H1 (cell line): ENCODE results near the gene BNC2. TPM values are rescaled to one million over a fixed set of nuclear protein-coding genes. Genes with fewer than 3 reads are reported as not detected.

Experiments
- CTCF ChIA-PET: fragments of 300-600 bp; sonication (Branson Sonifier 250); formaldehyde crosslinking; loops from one replicate; lab custom pipeline; 2021; ENCODE audit not compliant: partially characterized antibody; lab: Charles Lee
- POLR2A ChIA-PET: fragments of 300-600 bp; sonication (Branson Sonifier 250); formaldehyde crosslinking; loops from one replicate; lab custom pipeline; 2021; ENCODE audit warnings: inconsistent platforms; ENCODE audit not compliant: partially characterized antibody; lab: Charles Lee
- DNase-seq, 2 experiments: peaks; one replicate each; pipeline versions ENCODE4 v3.0.0 to v3.0.0-alpha.2; 2010 to 2022; ENCODE audit warnings: low spot score in 2 of 2, low read depth in 1 of 2, mixed read lengths in 1 of 2
- FAIRE-seq: peaks from 2 replicates; lab custom pipeline; 2011; peaks lifted over from hg19 to GRCh38; lab: Jason Lieb, UNC
- H2AFZ ChIP-seq: 2 replicates; pipeline ENCODE4 v1.8.1; 2012; ENCODE audit warnings: low read length, inconsistent platforms
- H2AK5ac ChIP-seq: 2 replicates; pipeline ENCODE4 v1.6.1; 2013; ENCODE audit warnings: low read depth, low read length
- H2BK120ac ChIP-seq: replicated peaks from 2 replicates; pipeline ENCODE3; 2013; ENCODE audit warnings: low read depth, low read length, inconsistent platforms
- H2BK12ac ChIP-seq: 2 replicates; pipeline ENCODE4 v1.6.1; 2013; ENCODE audit warnings: low read depth, low read length
- H2BK15ac ChIP-seq: 2 replicates; pipeline ENCODE4 v1.6.1; 2013; ENCODE audit warnings: low read length
- H2BK20ac ChIP-seq: 2 replicates; pipeline ENCODE4 v1.6.1; 2013; ENCODE audit warnings: low read length
- H2BK5ac ChIP-seq: 2 replicates; pipeline ENCODE4 v1.6.1; 2013; ENCODE audit warnings: low read depth, low read length
- H3K14ac ChIP-seq: 2 replicates; pipeline ENCODE4 v1.6.1; 2013; ENCODE audit warnings: inconsistent platforms; ENCODE audit not compliant: insufficient read length
- H3K18ac ChIP-seq: 2 replicates; pipeline ENCODE4 v1.6.1; 2013; ENCODE audit warnings: low read length; ENCODE audit errors: extremely low read depth
- H3K23ac ChIP-seq: 2 replicates; pipeline ENCODE4 v1.6.1; 2013; ENCODE audit warnings: inconsistent platforms; ENCODE audit not compliant: insufficient read length
- H3K23me2 ChIP-seq: 2 replicates; pipeline ENCODE4 v1.6.1; 2013; ENCODE audit warnings: low read depth, low read length
- H3K27ac ChIP-seq: 2 replicates; pipeline ENCODE4 v1.6.1; 2011; ENCODE audit warnings: low read depth, low read length, inconsistent platforms
- H3K27me3 ChIP-seq, 4 experiments: replicated peaks in 1 of 4; 1 replicate in 1 of 4; 2 replicates in 3 of 4; pipeline versions ENCODE4 v1.6.1 to v1.8.1; 2011 to 2013; ENCODE audit warnings: low read length in 3 of 4, mild to moderate bottlenecking in 3 of 4, inconsistent platforms in 2 of 4, mixed read lengths in 2 of 4, moderate library complexity in 1 of 4; ENCODE audit not compliant: control insufficient read depth in 3 of 4, insufficient read depth in 3 of 4; ENCODE audit errors: extremely low read depth in 1 of 4
- H3K36me3 ChIP-seq, 4 experiments: 2 replicates each; pipeline versions ENCODE4 v1.6.1 to v1.8.1; 2011 to 2013; ENCODE audit warnings: mild to moderate bottlenecking in 4 of 4, low read length in 3 of 4, moderate library complexity in 2 of 4, control low read depth in 1 of 4, inconsistent platforms in 1 of 4; ENCODE audit not compliant: insufficient read depth in 4 of 4, control insufficient read depth in 2 of 4
- H3K4ac ChIP-seq: replicated peaks from 2 replicates; pipeline ENCODE3; 2013; ENCODE audit warnings: low read length, low read depth, mixed read lengths, inconsistent platforms; ENCODE audit not compliant: insufficient read length
- H3K4me1 ChIP-seq, 4 experiments: replicated peaks in 1 of 4; 1 replicate in 1 of 4; 2 replicates in 3 of 4; pipeline versions ENCODE4 v1.6.1 to v1.8.1; 2011 to 2013; ENCODE audit warnings: low read length in 3 of 4, inconsistent platforms in 2 of 4, mixed read lengths in 1 of 4; ENCODE audit not compliant: insufficient read depth in 4 of 4, control insufficient read depth in 3 of 4
- H3K4me2 ChIP-seq, 2 experiments: 2 replicates each; pipeline versions ENCODE4 v1.6.1 to v1.8.1; 2011 to 2013; ENCODE audit warnings: low read depth in 2 of 2, low read length in 2 of 2, control low read depth in 1 of 2, inconsistent platforms in 1 of 2, mild to moderate bottlenecking in 1 of 2; ENCODE audit not compliant: insufficient read depth in 1 of 2
- H3K4me3 ChIP-seq, 4 experiments: fragments of 200-600, 300-600 bp in 1 of 4; sonication (generic), shearing (Covaris generic), sonication (Bioruptor Twin) in 1 of 4; 2 replicates each; pipeline versions ENCODE4 v1.5.1 to v1.8.1; 2011 to 2016; ENCODE audit warnings: low read length in 4 of 4, low read depth in 3 of 4, control low read depth in 2 of 4, inconsistent platforms in 2 of 4, mild to moderate bottlenecking in 2 of 4, mixed read lengths in 1 of 4, moderate library complexity in 1 of 4; ENCODE audit not compliant: insufficient read depth in 2 of 4; ENCODE audit errors: extremely low read depth in 1 of 4
- H3K56ac ChIP-seq: replicated peaks from 2 replicates; pipeline ENCODE3; 2013; ENCODE audit warnings: low read depth, mild to moderate bottlenecking, mixed read lengths, low read length, inconsistent platforms; ENCODE audit not compliant: insufficient read length
- H3K79me1 ChIP-seq: 2 replicates; pipeline ENCODE4 v1.6.1; 2013; ENCODE audit warnings: low read depth, low read length, control low read depth
- H3K79me2 ChIP-seq, 2 experiments: 2 replicates each; pipeline versions ENCODE4 v1.6.1 to v1.8.1; 2012 to 2013; ENCODE audit warnings: low read length in 2 of 2, mild to moderate bottlenecking in 2 of 2, inconsistent platforms in 1 of 2; ENCODE audit not compliant: insufficient read depth in 2 of 2, control insufficient read depth in 1 of 2
- H3K9ac ChIP-seq, 4 experiments: replicated peaks in 1 of 4; 1 replicate in 1 of 4; 2 replicates in 3 of 4; pipeline versions ENCODE4 v1.6.1 to v1.8.1; 2011 to 2013; ENCODE audit warnings: low read depth in 3 of 4, low read length in 3 of 4, control low read depth in 2 of 4, mild to moderate bottlenecking in 2 of 4, moderate library complexity in 2 of 4, inconsistent platforms in 1 of 4; ENCODE audit errors: extremely low read depth in 1 of 4
- H3K9me3 ChIP-seq, 2 experiments: 2 replicates each; pipeline versions ENCODE4 v1.6.1 to v1.8.1; 2012 to 2013; ENCODE audit warnings: mild to moderate bottlenecking in 2 of 2, moderate library complexity in 2 of 2, control low read depth in 1 of 2, inconsistent platforms in 1 of 2, low read depth in 1 of 2, low read length in 1 of 2, mixed read lengths in 1 of 2; ENCODE audit not compliant: insufficient read depth in 2 of 2
- H4K20me1 ChIP-seq, 2 experiments: replicated peaks in 1 of 2; 2 replicates each; pipeline versions ENCODE3 to v1.8.1; 2011 to 2013; ENCODE audit warnings: inconsistent platforms in 2 of 2, low read length in 2 of 2, mild to moderate bottlenecking in 1 of 2; ENCODE audit not compliant: insufficient read depth in 2 of 2, control insufficient read depth in 1 of 2
- H4K5ac ChIP-seq: 2 replicates; pipeline ENCODE4 v1.6.1; 2013; ENCODE audit warnings: low read length, low read depth, mixed read lengths, inconsistent platforms; ENCODE audit not compliant: insufficient read length
- H4K8ac ChIP-seq: 2 replicates; pipeline ENCODE4 v1.8.0; 2013; ENCODE audit warnings: mild to moderate bottlenecking, moderate library complexity, low read length, inconsistent platforms; ENCODE audit not compliant: insufficient read depth; ENCODE audit errors: extremely low read depth
- H4K91ac ChIP-seq: replicated peaks from 2 replicates; pipeline ENCODE3; 2013; ENCODE audit warnings: low read length, mixed read lengths, inconsistent platforms; ENCODE audit not compliant: insufficient read length
- KDM1A ChIP-seq: fragments of 200-600, 300-600 bp; sonication (generic); IDR thresholded peaks from 2 replicates; pipeline ENCODE4 v1.7.1; 2016; ENCODE audit warnings: mild to moderate bottlenecking, low read length, borderline replicate concordance
- NRF1 ChIP-seq: IDR thresholded peaks from 2 replicates; pipeline ENCODE4 v1.6.1; 2011; ENCODE audit warnings: mild to moderate bottlenecking, low read depth, low read length, improper control_type of control experiment
- POU5F1 ChIP-seq: IDR thresholded peaks from 2 replicates; pipeline ENCODE4 v1.6.1; 2011; ENCODE audit warnings: low read depth, mild to moderate bottlenecking, low read length, moderate library complexity
- SP4 ChIP-seq: IDR thresholded peaks from 2 replicates; pipeline ENCODE4 v1.6.1; 2012; ENCODE audit warnings: low read length, inconsistent platforms
- WGBS, 2 experiments: shearing (Covaris generic) in 1 of 2; methylation state at CpG; one replicate each; pipeline versions ENCODE4 v1.1.6 to v1.1.7; 2013 to 2015; ENCODE audit warnings: low lambda C conversion rate in 2 of 2, mixed read lengths in 2 of 2, inconsistent platforms in 1 of 2, low coverage in 1 of 2, missing lambda C conversion rate in 1 of 2; ENCODE audit not compliant: insufficient replicate concordance in 2 of 2, insufficient coverage in 1 of 2, insufficient read length in 1 of 2; ENCODE audit errors: extremely low coverage in 1 of 2, missing lambda C conversion rate in 1 of 2; 5-methylcytosine and 5-hydroxymethylcytosine counted together
- polyA plus RNA-seq, 7 experiments: library from polyadenylated mRNA; depleted of rRNA in 3 of 7; stranded (reverse) in 5 of 7; unstranded in 2 of 7; fragments of >200 nt in 5 of 7; fragments of 200-250 nt in 2 of 7; gene quantifications; 1 replicate in 5 of 7; 2 replicates in 1 of 7; 4 replicates in 1 of 7; pipeline versions ENCODE4 v1.2.1 to v1.2.3, GENCODE V29; 2011 to 2013; ENCODE audit warnings: missing spikeins in 2 of 7, mixed read lengths in 2 of 7
- total RNA-seq: library from RNA; stranded (reverse); fragmentation: NEBNext Ultra II Directional; extraction: Animal tissue kit (Norgen Biotek cat#: 25700); gene quantifications from 2 replicates; pipeline ENCODE4 v1.2.1, GENCODE V29; 2021
- TF ChIP-seq, protein P1 (sequence below): IDR thresholded peaks from 2 replicates; pipeline ENCODE4 v1.6.1; 2011; ENCODE audit warnings: low read length, improper control_type of control experiment

BNC2 gene
- total and polyA plus RNA-seq, 2 of the 8 experiments (the other 6 are each of a cell fraction or from before 2014, with no cell fraction given) = 16.0 to 26.8 TPM

DNA sequence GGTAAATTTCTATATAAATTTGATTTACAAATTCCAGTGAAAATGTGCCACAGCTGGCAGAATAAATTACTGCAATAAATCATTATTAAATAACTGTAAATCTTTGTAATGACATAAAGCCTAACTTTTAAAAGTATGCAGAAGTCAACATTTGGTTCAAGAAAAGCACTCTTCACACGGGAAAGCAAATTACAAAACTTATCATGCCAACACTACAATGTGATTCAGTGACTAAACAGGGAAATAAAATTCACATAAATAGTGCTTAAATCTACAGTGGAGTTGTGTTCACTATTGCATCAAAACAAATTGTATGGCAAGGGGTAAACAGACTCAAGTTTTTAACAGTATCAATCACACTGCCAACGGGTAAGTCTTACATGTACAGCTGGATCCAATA, 117.2 kb downstream of the BNC2 start:
- Histone ChIP-seq H4K5ac (no peak overlapping the region), H2AK5ac (no peak overlapping the region), H3K79me1 (no peaks in the 10 kb centered on the region), H2BK5ac (no peak overlapping the region), H3K79me2 (peaks cover 0 to 21% of the 10 kb centered on the region in 2 experiments; a peak in 2 of 4 replicates), H3K14ac (no peak overlapping the region), H3K4me1 (peaks cover 0 to 4% (median 1%) of the 10 kb centered on the region in 4 experiments; a peak in 3 of 7 replicates), H2BK15ac (no peak overlapping the region), H3K27me3 (no peaks in the 10 kb centered on the region), H4K8ac (no peak overlapping the region), H2BK20ac (no peak overlapping the region), H3K9me3 (no peaks in the 10 kb centered on the region), H3K27ac (no peak overlapping the region), H4K20me1 (no peaks in the 10 kb centered on the region), H3K56ac (no peak overlapping the region), H3K23me2 (no peaks in the 10 kb centered on the region), H3K36me3 (no peaks in the 10 kb centered on the region), H2BK12ac (no peak overlapping the region), H3K18ac (no peak overlapping the region), H3K4ac (no peak overlapping the region), H3K4me3 (no peak overlapping the region), H3K9ac (no peak overlapping the region), H2BK120ac (no peak overlapping the region), H3K4me2 (no peak overlapping the region), H2AFZ (no peak overlapping the region), H3K23ac (no peak overlapping the region), H4K91ac (no peak overlapping the region)
- CTCF ChIA-PET = no interaction called here
- POLR2A ChIA-PET = no interaction called here
- DNase-seq (no peak), FAIRE-seq (no peak)
- 88% methylated on average over 2 of the region's 2 CpGs; no CpG with 5 or more reads in 1 of the 2 experiments for WGBS, 2 experiments
- TF ChIP-seq POU5F1 (no peak), NRF1 (no peak), SP4 (no peak), KDM1A (no peak)
- TF ChIP-seq, protein P1, sequence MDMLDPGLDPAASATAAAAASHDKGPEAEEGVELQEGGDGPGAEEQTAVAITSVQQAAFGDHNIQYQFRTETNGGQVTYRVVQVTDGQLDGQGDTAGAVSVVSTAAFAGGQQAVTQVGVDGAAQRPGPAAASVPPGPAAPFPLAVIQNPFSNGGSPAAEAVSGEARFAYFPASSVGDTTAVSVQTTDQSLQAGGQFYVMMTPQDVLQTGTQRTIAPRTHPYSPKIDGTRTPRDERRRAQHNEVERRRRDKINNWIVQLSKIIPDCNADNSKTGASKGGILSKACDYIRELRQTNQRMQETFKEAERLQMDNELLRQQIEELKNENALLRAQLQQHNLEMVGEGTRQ = no peak
